ENCODE results near the gene ZNF469. TPM values are rescaled to one million over a fixed set of nuclear protein-coding genes. Genes with fewer than 3 reads are reported as not detected.

The ZNF469 gene
- polyA plus RNA-seq, 4 donors, result under 0.01 to 0.64 (median 0.30) TPM; not detected in 1

- Histone ChIP-seq H3K9me3 (ENCODE audit: control insufficient read depth in 2 of 2, insufficient read depth in 1 of 2, low read depth in 1 of 2, low read length in 1 of 2) (no peaks in the 10 kb centered on the region), H3K27me3 (ENCODE audit: control insufficient read depth in 3 of 3, insufficient read depth in 3 of 3, low read length in 3 of 3) (peaks cover under 1 to 32% (median 2%) of the 10 kb centered on the region in 3 donors), H3K4me3 (ENCODE audit: low read depth in 1 of 3, low read length in 3 of 3) (no peak overlapping the region), H3K4me1 (ENCODE audit: control insufficient read depth in 3 of 3, insufficient read depth in 2 of 3, low read depth in 1 of 3, low read length in 2 of 3) (no peaks in the 10 kb centered on the region), H3K27ac (ENCODE audit: low read depth in 1 of 3, low read length in 2 of 3) (no peak overlapping the region), H3K36me3 (ENCODE audit: control insufficient read depth in 3 of 3, insufficient read depth in 2 of 3, low read depth in 1 of 3, low read length in 3 of 3) (no peaks in the 10 kb centered on the region)
- FAIRE-seq, result no peak
- no peak for DNase-seq
- WGBS, 3 donors, result 91 to 92% (median 91%) methylated on average over 24 of the region's 24 CpGs
Measured at GRCh38 chr16:88389191-88389590, 6.4 kb downstream of the ZNF469 start.

GRCh38 chr16:88389621-88390160, 6.9 kb downstream of the ZNF469 start:
- DNase-seq, result no peak
- no peak for FAIRE-seq
- H3K4me1 ChIP-seq (ENCODE audit: control insufficient read depth in 3 of 3, insufficient read depth in 2 of 3, low read depth in 1 of 3, low read length in 2 of 3), result no peaks in the 10 kb centered on the region
- no peaks in the 10 kb centered on the region for H3K9me3 ChIP-seq (ENCODE audit: control insufficient read depth in 2 of 2, insufficient read depth in 1 of 2, low read depth in 1 of 2, low read length in 1 of 2)
- H3K36me3 ChIP-seq (ENCODE audit: control insufficient read depth in 3 of 3, insufficient read depth in 2 of 3, low read depth in 1 of 3, low read length in 3 of 3), result no peaks in the 10 kb centered on the region
- peaks cover 0 to 27% (median 4%) of the 10 kb centered on the region in 3 donors for H3K27me3 ChIP-seq (ENCODE audit: control insufficient read depth in 3 of 3, insufficient read depth in 3 of 3, low read length in 3 of 3)
- H3K27ac ChIP-seq (ENCODE audit: low read depth in 1 of 3, low read length in 2 of 3), result no peak overlapping the region
- no peak overlapping the region for H3K4me3 ChIP-seq (ENCODE audit: low read depth in 1 of 3, low read length in 3 of 3)
- 74 to 89% (median 85%) methylated on average over 16 to 20 of the region's 20 CpGs for WGBS, 3 donors

GRCh38 chr16:88390265-88390664, 7.5 kb downstream of the ZNF469 start:
- no peak for FAIRE-seq
- 73 to 93% (median 78%) methylated on average over 9 of the region's 9 CpGs for WGBS, 3 donors
- Histone ChIP-seq H3K27ac (ENCODE audit: low read depth in 1 of 3, low read length in 2 of 3) (no peak overlapping the region), H3K36me3 (ENCODE audit: control insufficient read depth in 3 of 3, insufficient read depth in 2 of 3, low read depth in 1 of 3, low read length in 3 of 3) (no peaks in the 10 kb centered on the region), H3K4me3 (ENCODE audit: low read depth in 1 of 3, low read length in 3 of 3) (no peak overlapping the region), H3K9me3 (ENCODE audit: control insufficient read depth in 2 of 2, insufficient read depth in 1 of 2, low read depth in 1 of 2, low read length in 1 of 2) (no peaks in the 10 kb centered on the region), H3K27me3 (ENCODE audit: control insufficient read depth in 3 of 3, insufficient read depth in 3 of 3, low read length in 3 of 3) (peaks cover 0 to 21% (median 6%) of the 10 kb centered on the region in 3 donors), H3K4me1 (ENCODE audit: control insufficient read depth in 3 of 3, insufficient read depth in 2 of 3, low read depth in 1 of 3, low read length in 2 of 3) (no peaks in the 10 kb centered on the region)
- DNase-seq, result no peak

GRCh38 chr16:88390735-88391134, 8.0 kb downstream of the ZNF469 start:
- no peak overlapping the region for H3K27ac ChIP-seq (ENCODE audit: low read depth in 1 of 3, low read length in 2 of 3)
- no peak for FAIRE-seq
- no peaks in the 10 kb centered on the region for H3K9me3 ChIP-seq (ENCODE audit: control insufficient read depth in 2 of 2, insufficient read depth in 1 of 2, low read depth in 1 of 2, low read length in 1 of 2)
- 79 to 89% (median 85%) methylated on average over 13 of the region's 13 CpGs for WGBS, 3 donors
- no peak for DNase-seq
- no peak overlapping the region for H3K4me3 ChIP-seq (ENCODE audit: low read depth in 1 of 3, low read length in 3 of 3)
- H3K36me3 ChIP-seq (ENCODE audit: control insufficient read depth in 3 of 3, insufficient read depth in 2 of 3, low read depth in 1 of 3, low read length in 3 of 3), result no peaks in the 10 kb centered on the region
- no peaks in the 10 kb centered on the region for H3K4me1 ChIP-seq (ENCODE audit: control insufficient read depth in 3 of 3, insufficient read depth in 2 of 3, low read depth in 1 of 3, low read length in 2 of 3)
- peaks cover 0 to 16% (median 6%) of the 10 kb centered on the region in 3 donors for H3K27me3 ChIP-seq (ENCODE audit: control insufficient read depth in 3 of 3, insufficient read depth in 3 of 3, low read length in 3 of 3)

- no peak overlapping the region for H3K4me3 ChIP-seq (ENCODE audit: low read depth in 1 of 3, low read length in 3 of 3)
- H3K4me1 ChIP-seq (ENCODE audit: control insufficient read depth in 3 of 3, insufficient read depth in 2 of 3, low read depth in 1 of 3, low read length in 2 of 3), result no peaks in the 10 kb centered on the region
- peaks cover 0 to 12% (median 6%) of the 10 kb centered on the region in 3 donors for H3K27me3 ChIP-seq (ENCODE audit: control insufficient read depth in 3 of 3, insufficient read depth in 3 of 3, low read length in 3 of 3)
- FAIRE-seq (no peak), DNase-seq (no peak)
- WGBS, 3 donors, result 88 to 92% (median 90%) methylated on average over 16 to 17 of the region's 17 CpGs
- H3K27ac ChIP-seq (ENCODE audit: low read depth in 1 of 3, low read length in 2 of 3), result no peak overlapping the region
- no peaks in the 10 kb centered on the region for H3K9me3 ChIP-seq (ENCODE audit: control insufficient read depth in 2 of 2, insufficient read depth in 1 of 2, low read depth in 1 of 2, low read length in 1 of 2)
- H3K36me3 ChIP-seq (ENCODE audit: control insufficient read depth in 3 of 3, insufficient read depth in 2 of 3, low read depth in 1 of 3, low read length in 3 of 3), result no peaks in the 10 kb centered on the region
Measured at GRCh38 chr16:88391144-88391850, 8.5 kb downstream of the ZNF469 start.

DNA sequence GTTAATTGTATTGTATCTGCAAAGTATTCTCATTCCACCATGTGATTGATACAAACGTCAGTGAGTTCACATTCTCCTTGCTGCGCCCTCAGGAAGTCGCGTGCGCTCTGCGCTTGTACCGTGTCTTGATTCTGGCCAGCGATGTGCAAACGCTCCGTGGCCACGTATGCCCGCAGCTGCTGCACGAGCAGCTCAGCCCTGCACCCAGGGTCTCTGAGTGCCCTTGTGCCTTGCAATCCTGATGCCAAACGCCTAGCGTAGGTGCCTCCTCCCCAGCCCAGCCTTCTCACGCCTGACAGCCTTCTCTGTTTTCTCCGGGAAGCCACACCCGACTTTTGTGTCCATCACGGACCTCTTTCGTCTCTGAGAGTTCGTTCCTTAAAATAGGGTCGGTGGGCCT, 9.4 kb downstream of the ZNF469 start:
- Histone ChIP-seq H3K27ac (ENCODE audit: low read depth in 1 of 3, low read length in 2 of 3) (no peak overlapping the region), H3K4me1 (ENCODE audit: control insufficient read depth in 3 of 3, insufficient read depth in 2 of 3, low read depth in 1 of 3, low read length in 2 of 3) (no peaks in the 10 kb centered on the region), H3K27me3 (ENCODE audit: control insufficient read depth in 3 of 3, insufficient read depth in 3 of 3, low read length in 3 of 3) (peaks cover 0 to 9% (median 6%) of the 10 kb centered on the region in 3 donors), H3K36me3 (ENCODE audit: control insufficient read depth in 3 of 3, insufficient read depth in 2 of 3, low read depth in 1 of 3, low read length in 3 of 3) (no peaks in the 10 kb centered on the region), H3K4me3 (ENCODE audit: low read depth in 1 of 3, low read length in 3 of 3) (no peak overlapping the region), H3K9me3 (ENCODE audit: control insufficient read depth in 2 of 2, insufficient read depth in 1 of 2, low read depth in 1 of 2, low read length in 1 of 2) (no peaks in the 10 kb centered on the region)
- FAIRE-seq, result no peak
- WGBS, 3 donors, result 79 to 84% (median 81%) methylated on average over 22 of the region's 22 CpGs
- no peak for DNase-seq

- Histone ChIP-seq H3K9me3 (ENCODE audit: control insufficient read depth in 2 of 2, insufficient read depth in 1 of 2, low read depth in 1 of 2, low read length in 1 of 2) (no peaks in the 10 kb centered on the region), H3K4me3 (ENCODE audit: low read depth in 1 of 3, low read length in 3 of 3) (no peak overlapping the region), H3K36me3 (ENCODE audit: control insufficient read depth in 3 of 3, insufficient read depth in 2 of 3, low read depth in 1 of 3, low read length in 3 of 3) (no peaks in the 10 kb centered on the region), H3K27me3 (ENCODE audit: control insufficient read depth in 3 of 3, insufficient read depth in 3 of 3, low read length in 3 of 3) (peaks cover 0 to 6% (median 6%) of the 10 kb centered on the region in 3 donors), H3K4me1 (ENCODE audit: control insufficient read depth in 3 of 3, insufficient read depth in 2 of 3, low read depth in 1 of 3, low read length in 2 of 3) (no peaks in the 10 kb centered on the region), H3K27ac (ENCODE audit: low read depth in 1 of 3, low read length in 2 of 3) (no peak overlapping the region)
- no peak for FAIRE-seq
- WGBS, 3 donors, result 62 to 79% (median 62%) methylated on average over 6 of the region's 6 CpGs
- no peak for DNase-seq
Measured at GRCh38 chr16:88392616-88393015, 9.9 kb downstream of the ZNF469 start.

DNA sequence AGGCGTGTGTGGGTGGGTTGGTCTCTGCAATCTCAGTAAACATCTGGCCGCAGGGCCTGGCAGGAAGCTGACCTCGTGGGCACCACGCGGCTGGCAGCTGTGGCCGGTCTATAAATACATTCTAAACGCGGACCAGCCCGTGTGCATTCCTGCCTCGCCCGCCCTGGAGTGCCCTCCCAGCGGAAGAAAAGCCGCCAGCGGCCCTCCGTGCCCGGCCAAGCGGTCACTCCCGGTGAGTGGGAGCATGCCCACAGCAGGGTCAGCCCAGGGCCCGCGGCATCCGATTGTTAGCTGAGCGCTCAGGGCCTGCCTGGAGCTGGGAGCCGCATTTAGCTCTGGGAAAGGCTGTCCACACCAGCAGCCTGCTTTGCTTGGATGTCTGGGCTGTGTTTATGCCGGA, 10.3 kb downstream of the ZNF469 start:
- FAIRE-seq (no peak), DNase-seq (no peak)
- no peaks in the 10 kb centered on the region for H3K4me1 ChIP-seq (ENCODE audit: control insufficient read depth in 3 of 3, insufficient read depth in 2 of 3, low read depth in 1 of 3, low read length in 2 of 3)
- H3K9me3 ChIP-seq (ENCODE audit: control insufficient read depth in 2 of 2, insufficient read depth in 1 of 2, low read depth in 1 of 2, low read length in 1 of 2), result no peaks in the 10 kb centered on the region
- 43 to 64% (median 61%) methylated on average over 21 to 24 of the region's 24 CpGs for WGBS, 3 donors
- H3K4me3 ChIP-seq (ENCODE audit: low read depth in 1 of 3, low read length in 3 of 3), result no peak overlapping the region
- H3K27me3 ChIP-seq (ENCODE audit: control insufficient read depth in 3 of 3, insufficient read depth in 3 of 3, low read length in 3 of 3), result peaks cover 0 to 6% (median 6%) of the 10 kb centered on the region in 3 donors
- H3K36me3 ChIP-seq (ENCODE audit: control insufficient read depth in 3 of 3, insufficient read depth in 2 of 3, low read depth in 1 of 3, low read length in 3 of 3), result no peaks in the 10 kb centered on the region
- no peak overlapping the region for H3K27ac ChIP-seq (ENCODE audit: low read depth in 1 of 3, low read length in 2 of 3)
